ENCODE measurements around the gene HYAL2. TPM values are rescaled to one million over a fixed set of nuclear protein-coding genes. Genes with fewer than 3 reads are reported as not detected.

The HYAL2 gene
- total and polyA plus RNA-seq, 2 of the 8 experiments (the other 6 are each of a cell fraction or from before 2014, with no cell fraction given): 51.9 to 176 TPM

DNA sequence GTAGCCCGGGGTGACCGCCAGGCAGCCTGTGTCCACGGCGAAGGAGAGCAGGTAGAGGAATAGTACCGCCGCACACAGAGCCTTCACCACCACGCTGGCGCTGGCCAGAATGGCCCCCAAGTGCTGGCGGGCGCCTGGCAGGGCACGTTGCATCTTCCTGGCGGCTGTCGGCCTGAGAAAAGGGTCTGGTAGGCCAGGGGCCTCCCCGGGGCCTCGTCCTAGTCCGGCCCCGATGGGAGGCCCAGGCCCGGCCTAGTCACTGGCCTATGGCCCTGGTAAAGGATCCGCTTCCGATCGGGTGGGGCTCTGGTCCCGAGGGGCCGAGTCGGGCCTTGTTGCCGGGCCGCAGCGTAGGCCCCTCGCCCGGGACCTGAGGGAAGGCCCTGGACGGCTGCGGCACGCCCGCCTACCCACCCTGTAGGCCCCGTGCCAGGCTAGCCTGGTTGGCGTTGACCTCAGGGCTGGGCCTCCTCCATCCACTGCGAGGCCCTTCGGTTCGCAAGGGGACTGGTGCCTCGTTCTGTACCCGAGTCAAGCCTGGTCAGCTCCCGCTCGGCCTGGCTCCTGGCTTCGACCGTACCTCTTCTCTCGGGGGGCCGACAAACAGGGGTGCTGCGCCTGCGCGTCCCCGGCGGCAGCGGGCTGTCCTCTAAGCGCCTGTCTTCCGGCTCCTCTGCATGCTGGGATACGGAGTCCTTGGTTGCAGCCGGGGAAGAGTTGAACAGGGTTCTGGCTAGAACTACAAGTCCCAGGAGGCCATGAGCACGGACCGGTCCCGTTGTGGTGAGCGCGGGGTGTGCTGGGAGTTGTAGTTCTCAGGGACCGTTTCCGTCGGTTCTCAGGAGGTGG is 36.6 kb upstream of the HYAL2 start, which contains the start of gene TMEM115 (continued):
- TF ChIP-seq TCF12 (IDR thresholded peaks at IDR 0.05; ENCODE audit: low read depth, low read length): 0 out of 2 replicates have a peak, but pooled peaks have one; percentile 69
